HG03571 (cell line): ENCODE data around the gene NAT10.

Experiments used
- ATAC-seq: cut with Tn5 transposase; IDR thresholded peaks from one replicate; pipeline ENCODE4 v1.9.1; 2021; ENCODE audit not compliant: unreplicated experiment

The NAT10 gene

DNA sequence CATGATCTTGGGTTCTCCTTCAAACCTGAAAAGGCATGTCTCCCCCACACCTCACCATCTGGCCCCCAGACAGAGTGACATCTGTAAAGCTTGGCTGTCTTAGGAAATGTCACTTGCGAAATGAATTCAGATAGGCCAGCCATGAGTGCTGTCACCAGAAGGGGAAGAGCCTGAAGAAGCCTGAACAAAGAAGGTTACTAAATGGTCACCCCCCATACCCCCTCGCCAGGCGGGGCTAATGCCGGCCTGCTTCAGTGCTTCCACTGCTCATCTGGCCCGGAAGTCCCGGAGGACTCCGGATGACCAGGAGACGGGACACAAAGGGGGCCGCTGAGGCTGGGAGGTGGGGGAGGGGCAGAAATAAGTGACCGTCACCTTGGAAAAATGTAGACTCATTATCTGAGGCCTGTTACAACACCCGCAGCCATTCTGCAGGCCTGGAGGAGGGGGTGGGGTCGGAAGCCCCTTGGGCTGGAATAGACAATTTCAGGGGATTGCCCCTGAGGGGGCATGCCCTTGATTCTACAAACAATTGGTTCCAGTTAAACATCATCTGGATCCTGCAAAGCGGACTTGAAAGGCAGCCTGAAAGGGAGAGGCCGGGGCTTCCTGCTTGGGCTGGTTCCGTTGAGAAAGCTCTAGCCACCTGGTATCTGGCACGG lies 43.2 kb downstream of the NAT10 start:
- ATAC-seq = no peak

- no peak for ATAC-seq
Observed at GRCh38 chr11:34149274-34149673, 43.8 kb downstream of the NAT10 start.

DNA sequence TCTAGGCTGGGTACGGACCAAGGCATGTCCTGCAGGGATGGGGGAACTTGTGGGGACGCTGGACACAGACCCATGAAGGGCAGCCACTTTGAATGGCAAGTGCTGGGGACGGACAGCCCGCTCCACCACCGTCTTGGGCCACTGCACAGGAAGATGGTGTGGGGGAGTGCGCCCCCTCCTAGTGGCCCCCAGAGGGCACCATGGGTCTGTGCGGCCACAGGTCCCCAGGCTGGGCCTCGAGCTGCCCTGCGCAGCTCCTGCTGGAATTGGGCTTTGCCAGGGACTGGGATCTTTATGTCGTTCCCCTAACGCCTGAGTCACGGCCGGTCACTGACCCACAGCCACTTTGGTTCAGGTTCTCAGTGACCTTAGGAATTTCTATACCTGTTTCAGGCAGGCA lies 44.4 kb downstream of the NAT10 start:
- ATAC-seq = no peak

- no peak for ATAC-seq
Observed at GRCh38 chr11:34150494-34151151, 45.2 kb downstream of the NAT10 start.

GRCh38 chr11:34151166-34151565 lies 45.7 kb downstream of the NAT10 start:
- no peak for ATAC-seq

GRCh38 chr11:34151916-34152845 lies 46.8 kb downstream of the NAT10 start:
- no peak for ATAC-seq

GRCh38 chr11:34154059-34154875 lies 48.8 kb downstream of the NAT10 start:
- peak; percentile 66 for ATAC-seq

DNA sequence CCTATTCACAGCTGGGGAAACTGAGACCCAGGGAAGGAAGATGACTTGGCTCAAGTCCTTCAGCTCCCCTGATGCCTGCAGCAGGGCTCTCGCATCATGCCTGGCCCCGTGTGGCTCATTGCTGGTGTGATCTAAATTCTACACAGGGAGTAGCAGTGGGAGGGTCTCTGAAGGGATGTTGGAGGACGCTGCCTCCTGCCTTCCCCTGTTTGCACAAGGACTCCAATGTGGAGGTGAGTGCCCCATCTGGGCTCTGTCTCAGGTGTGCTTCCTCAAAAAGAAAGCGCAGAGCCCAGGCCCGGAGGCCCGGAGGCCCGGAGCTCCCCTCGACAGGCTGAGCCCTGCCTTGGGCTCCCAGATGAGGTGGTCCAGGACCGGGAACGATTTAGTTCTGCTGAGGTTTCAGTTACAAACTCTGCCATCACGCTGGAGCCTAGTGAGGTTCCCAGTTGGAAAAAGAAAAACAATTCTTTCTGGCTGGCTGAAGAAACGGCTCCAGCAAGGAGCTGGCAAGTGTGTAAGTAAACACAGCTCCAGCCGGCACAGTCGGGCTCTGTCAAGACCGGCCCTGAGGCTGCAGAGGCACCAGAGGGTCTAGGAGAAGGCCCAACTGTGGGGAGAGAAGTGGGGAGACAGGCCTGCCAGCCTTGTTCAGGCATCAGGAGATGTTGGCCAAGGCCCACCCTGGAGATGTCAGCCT lies 49.8 kb downstream of the NAT10 start:
- ATAC-seq = no peak

DNA sequence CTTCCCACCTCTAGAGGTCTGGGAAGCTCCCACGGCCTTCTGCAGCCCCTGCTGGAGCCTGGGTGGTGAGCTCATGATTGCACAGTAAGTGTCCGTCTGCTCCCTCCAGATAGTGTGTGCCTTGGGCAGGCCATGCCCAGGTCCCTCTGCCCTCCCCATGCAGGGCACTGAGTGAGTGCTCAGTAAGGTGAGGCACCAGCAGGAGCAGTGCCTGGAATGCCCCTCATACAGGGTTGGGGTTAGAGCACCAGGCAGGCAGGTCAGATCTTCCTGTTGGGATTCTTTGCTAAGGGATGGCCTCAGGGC lies 50.3 kb downstream of the NAT10 start:
- no peak for ATAC-seq

DNA sequence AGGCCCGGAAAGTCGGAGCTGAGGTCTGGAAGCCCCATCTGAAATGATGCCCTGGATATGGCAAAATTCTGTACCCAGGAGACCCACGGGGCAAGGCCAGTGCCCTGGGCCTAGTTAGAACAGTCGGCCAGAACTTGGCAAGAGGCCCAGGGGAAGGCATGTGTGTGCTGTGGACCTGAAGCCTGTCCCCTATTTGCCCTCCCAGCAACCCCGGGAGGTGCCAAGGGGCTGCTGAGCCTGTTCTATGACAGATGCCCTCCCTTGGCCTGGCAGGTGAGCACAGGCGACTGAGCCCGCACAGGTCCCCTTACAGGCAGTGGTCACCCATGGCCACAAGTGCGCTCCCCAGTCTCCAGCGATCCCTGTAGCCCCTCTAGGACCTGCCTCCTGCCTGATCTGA lies 51.7 kb downstream of the NAT10 start:
- no peak for ATAC-seq

- ATAC-seq = no peak
Observed at GRCh38 chr11:34158661-34159060, 53.2 kb downstream of the NAT10 start.

GRCh38 chr11:34160049-34160721 lies 54.8 kb downstream of the NAT10 start:
- ATAC-seq = no peak

GRCh38 chr11:34160791-34161190 lies 55.4 kb downstream of the NAT10 start:
- no peak for ATAC-seq

GRCh38 chr11:34161361-34161760 lies 55.9 kb downstream of the NAT10 start:
- no peak for ATAC-seq

DNA sequence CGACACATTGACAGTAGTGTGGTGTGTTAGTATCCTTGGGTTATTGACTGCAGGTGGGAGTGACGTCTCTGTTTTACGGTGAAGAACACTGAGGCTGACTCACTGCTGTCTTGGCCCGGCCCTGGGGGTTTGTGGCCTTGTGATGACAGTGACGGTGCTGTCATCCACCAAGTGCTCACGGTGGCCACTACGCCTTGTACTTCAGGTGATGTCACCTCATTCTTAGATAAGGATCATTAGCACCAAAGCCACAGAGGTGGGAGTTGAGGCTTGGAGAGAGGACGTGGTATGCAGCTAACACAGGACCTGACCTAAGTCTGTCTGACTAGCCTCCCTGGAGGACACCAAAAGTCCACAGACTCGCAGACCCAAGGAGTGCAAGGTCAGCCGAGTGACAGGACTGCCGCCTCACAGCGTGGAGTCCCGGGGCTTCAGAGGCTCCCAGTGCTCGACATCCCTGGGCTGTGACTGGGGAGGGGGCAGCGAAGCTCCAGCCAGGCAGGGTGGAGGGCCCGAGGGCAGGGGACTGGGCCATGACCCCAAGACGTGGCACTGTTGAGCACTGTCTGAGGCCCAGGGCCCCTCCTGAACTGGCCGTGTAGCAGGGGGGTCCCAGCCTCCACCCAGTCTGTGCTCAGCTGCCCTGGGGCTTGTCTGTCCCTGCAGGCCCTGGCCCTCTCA lies 56.5 kb downstream of the NAT10 start:
- ATAC-seq = no peak

- no peak for ATAC-seq
Observed at GRCh38 chr11:34162493-34162820, 57.0 kb downstream of the NAT10 start.

GRCh38 chr11:34162856-34163255 lies 57.4 kb downstream of the NAT10 start:
- ATAC-seq = no peak

GRCh38 chr11:34165121-34165520 lies 59.7 kb downstream of the NAT10 start:
- no peak for ATAC-seq

- ATAC-seq = no peak
Observed at GRCh38 chr11:34165786-34166555, 60.5 kb downstream of the NAT10 start.
